GM18519 (cell line): ENCODE results near the gene RPS19.

Source experiments
- ATAC-seq: cut with Tn5 transposase; IDR thresholded peaks from one replicate; pipeline ENCODE4 v1.9.1; 2021; ENCODE audit warnings: mild to moderate bottlenecking, moderate library complexity; ENCODE audit not compliant: unreplicated experiment, low FRiP score

The RPS19 gene

DNA sequence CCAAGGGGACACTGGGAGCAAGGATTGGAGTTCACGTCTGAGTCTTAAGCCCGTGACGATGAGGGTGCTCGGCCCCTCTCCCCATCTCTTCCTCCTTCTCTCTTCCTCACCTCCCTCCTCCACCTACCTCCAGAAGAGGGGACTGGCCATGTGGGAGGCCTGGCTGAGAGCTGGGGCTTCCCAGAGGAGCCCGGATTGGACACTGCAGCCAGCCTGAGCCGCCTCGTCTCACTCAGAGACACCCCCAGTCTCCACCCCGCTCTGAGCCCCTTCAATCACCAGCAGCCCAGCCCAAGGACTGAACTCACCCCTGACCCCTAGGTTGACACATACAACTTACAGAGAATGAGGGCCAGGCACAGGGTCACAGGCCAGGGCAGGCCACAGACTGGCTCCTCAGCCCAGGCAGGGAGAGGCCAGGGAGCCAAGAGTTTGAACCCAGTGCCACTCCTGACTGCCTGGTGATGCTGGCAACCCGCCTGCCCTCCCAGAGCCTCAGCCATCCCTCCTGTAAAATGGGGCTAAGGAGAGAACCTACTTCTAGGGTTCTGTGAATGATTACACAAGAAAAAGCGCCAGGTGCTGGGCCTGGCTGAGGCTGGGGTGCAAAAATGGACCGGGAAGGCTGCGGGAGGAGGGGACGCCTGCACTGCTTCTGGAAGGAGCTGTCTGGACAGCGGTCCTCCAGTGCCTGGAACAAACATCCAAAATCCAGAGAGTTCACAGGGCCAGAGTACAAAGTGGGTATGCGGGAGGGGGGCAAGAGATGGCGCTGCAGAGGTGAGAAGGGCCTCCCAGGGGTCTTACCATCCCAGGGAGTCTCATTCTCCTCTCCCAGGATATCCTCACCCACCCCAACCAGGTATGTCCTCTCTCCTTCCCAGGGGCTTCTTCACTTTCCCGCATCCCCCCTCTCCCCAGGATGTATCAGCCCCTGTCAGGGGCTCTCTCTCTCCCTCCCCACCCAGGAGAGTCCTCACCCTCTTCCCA is 18.2 kb downstream of the RPS19 start:
- no peak for ATAC-seq

DNA sequence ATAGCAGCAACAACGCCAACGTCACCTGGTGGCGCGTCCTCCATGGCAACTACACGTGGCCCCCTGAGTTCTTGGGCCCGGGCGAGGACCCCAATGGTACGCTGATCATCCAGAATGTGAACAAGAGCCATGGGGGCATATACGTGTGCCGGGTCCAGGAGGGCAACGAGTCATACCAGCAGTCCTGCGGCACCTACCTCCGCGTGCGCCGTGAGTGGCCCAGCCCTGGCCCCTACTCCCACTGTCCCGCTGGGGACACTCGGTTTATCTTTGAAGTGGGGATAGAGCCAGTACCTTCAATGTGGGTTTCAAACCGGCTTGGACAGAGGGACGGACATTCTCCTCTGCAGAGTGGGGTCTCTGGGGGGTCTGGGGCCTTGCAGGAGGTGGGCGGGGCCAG is 19.0 kb downstream of the RPS19 start:
- ATAC-seq, result no peak

DNA sequence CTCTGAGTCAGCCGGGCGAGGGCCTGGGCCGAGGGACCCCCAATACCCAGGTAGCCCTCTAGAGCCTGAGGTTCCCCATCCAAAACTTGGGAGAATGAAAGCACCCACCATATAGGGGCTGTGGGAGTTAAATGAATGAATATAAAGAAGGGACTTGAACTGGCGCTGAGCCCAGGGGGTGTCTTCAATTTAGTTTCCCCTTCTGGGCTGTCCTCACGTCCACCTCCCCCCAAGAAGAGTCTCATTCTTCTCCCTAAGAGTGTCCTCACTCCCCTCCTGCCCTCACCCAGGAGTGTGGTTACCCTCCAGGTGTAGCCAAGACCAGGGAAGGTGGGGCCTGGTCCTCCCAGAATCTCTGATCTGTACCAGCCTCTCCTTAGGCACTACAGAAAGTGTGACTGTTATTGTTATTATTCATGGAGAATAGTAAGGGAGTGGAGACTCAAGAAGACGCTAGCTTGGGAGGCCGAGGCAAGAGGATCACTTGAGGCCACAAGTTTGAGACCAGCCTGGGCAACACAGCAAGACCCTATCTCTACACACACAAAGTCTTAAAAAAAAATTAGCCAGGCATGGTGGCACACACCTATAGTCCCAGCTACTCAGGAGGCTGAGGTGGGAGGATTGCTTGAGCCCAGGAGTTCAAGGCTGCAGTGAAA is 19.7 kb downstream of the RPS19 start:
- ATAC-seq, result no peak

DNA sequence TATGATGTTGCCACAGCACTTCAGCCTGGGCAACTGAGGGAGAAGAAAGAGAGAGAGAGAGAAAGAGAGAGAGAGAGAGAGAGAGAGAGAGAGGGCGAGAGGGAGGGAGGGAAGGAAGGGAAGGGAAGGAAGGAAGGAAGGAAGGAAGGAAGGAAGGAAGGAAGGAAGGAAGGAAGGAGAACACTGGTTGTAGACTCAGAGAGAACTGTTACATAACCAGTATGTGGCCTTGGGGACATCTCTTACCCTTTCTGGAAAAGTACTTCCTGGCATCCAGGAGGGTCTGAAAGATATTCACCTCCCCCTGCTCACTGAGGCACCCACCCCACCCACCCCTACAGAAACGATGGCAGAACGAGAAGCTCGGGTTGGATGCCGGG is 20.3 kb downstream of the RPS19 start:
- ATAC-seq, result no peak

DNA sequence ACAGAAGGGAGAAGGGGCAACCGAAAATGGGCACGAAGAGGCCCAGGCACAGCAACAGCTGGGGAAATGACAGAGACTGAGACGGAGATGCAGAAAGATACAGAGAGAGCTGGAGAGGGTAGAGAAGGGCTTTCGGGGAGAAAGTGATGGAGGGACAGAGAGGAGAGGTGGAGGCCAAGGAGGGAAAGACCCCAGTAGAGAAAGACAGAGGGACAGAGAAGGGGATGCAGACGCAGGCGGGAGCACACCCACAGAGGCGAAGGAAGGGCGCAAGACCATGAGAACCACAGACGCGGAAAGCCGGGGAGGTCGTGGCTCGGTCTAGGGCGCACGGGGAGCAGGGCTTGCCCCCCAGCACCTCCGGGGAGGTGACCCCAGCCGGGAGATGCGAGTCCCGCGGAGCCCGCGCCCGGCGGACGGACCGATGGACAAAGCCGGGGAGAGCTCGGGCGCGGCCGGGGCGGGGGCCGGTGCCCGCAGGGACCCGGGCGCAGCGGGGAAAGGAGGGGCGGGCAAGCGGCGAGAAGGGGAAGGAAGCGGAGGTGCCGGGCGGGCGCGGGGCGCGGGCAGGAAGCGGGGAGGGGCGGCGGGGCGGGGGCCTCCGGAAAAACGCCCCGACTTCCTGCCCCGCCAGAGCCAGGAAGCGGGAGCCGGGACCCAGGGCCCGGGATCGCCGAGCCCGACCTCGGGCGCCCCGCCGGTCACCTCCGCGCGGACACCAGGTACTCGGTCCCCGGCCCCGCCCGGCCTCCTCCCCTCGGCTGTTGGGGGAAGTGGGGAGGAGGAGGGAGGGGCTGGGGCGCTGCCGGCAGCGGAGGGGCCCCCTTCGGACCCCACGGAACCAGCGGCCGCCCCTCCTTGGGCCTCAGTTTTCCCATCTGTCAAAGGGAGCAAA is 22.8 kb downstream of the RPS19 start, which contains the start of gene ARHGEF1:
Gene ARHGEF1 (plus strand): TSS at position 617 of the 895 bp plus-strand sequence. CDS start 4,899 bp downstream, outside the sequence.
- ATAC-seq, result no peak

DNA sequence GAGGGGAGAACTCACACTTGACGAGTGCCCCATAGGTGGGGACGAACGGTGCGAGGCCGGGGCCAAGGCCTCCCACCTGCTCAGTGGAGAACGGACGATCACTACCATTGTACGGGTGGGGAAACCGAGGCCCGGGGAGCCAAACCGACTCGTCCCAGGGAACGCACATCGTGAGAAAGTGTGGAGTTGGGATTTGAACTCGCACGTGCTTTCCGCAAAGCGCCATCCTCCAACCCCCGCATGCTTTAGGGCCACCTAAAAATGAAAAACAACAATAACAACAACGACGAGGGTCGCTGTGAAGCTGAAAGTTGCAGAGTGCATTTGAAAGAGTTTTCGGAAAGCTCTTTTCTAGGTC is 23.4 kb downstream of the RPS19 start:
- ATAC-seq, result no peak

DNA sequence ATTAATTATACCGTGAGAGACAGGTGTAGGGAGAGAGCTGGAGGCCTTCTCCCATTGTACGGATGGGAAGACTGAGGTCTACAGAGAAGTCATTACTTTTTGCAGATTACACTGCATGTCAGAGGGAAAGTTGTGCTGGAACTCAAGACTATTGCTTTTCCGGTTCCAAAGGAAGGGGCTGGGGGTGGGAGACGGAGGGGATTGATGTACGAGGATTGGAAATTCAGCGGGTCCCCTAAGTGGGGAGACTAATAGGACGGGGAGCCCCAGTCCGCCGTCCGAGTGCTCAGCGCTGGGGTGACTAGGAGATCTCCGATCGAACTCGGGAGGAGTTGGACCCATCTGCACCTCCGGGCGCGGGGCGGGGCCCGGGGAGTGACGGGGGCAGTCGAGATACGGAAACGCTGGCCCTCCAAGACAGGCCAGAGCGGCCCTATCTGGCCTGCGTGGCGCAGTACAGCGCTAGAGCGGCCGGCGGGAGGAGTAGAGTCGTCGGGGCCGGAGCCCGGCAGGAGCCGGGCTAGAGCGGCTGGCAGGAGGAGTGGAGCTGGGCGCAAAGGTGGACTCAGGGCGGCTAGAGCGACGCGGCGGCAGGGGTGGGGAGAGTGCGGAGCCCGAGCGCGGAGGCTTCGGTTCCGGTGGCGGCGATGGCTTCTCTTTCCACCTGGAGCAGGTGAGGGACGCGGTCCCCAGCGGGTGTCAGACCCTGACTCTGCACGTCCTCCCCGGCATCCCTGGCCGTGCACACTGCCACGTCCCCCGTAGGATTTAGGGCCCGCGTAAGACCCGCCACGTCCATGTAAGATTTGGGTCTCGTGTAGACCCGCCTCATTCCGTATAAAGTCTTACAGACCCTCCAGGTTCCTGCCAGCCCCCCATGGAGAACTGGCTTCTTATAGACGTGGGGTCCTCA is 24.0 kb downstream of the RPS19 start:
- peak; percentile 41 for ATAC-seq

DNA sequence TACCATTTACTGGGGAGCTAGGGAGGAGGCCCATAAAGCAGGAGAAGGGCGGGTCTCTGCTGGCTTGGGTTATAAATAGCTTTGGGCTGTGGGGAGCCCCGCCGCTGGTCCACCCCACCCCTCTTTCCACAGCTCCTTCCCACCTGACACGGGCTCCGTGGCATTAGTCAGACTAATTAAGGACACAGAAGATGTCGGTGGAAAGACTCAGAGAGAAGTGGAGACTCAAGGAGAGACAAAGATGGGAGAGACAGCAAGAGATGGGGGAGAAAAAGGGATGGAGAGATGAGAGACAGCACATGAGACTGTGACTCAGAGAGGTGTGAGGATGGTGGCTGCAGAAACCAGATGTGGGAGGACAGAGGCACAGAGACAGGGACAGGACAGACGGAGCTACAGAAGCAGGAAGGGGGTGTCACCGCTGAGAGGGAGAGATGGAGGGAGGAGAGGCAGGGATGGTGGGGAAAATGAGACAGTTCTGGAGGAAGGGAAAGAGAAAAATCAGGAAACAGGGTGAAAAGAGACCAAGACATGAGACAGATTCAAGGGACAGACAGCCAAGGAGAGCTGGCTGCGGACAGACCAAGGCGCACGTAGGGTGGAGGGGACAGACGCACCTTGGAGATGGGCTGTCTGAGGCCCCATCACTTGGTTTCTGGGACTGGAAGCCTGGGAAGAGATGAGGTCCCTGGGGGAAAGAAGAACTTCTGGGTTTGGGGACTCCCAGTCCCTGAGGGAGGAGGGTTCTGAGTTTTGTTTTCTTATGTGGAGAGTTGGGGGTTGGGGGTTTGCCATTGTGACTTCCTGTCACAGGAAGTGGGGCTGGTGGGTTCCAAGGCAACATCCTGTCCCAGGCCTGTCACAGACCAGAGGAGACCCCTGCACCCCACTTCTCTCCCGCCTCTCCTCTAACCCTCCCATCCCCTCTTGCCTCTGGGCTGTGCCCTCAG is 27.0 kb downstream of the RPS19 start:
- ATAC-seq, result no peak

DNA sequence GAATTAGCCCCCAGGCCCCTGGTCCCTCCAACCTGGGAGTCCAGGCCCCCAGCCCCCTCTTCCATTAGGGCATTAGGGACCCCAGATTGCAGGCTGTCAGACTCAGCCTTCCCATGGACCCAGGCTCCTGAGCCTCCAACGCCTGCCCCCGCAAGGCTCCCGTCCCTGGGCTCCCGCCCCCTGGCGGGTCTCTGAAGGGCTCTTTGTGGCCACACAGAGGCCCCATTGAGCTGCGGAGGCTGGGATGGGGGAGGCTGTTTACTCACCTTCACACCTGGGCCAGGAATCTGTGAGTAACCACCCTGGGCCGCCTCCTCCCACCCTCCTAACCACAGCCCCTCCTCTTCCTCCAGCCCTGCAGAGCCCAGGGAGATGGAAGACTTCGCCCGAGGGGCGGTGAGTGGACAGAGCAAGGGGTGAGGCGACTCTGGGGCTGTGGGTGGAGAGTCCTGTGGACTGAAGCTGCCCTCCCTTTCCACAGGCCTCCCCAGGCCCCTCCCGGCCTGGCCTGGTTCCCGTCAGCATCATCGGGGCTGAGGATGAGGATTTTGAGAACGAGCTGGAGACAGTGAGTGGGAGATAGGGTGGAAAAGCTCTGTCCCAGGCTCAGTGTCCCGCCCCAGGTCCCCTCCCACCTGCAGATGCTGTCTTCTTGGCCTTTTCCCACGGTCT is 27.8 kb downstream of the RPS19 start:
- no peak for ATAC-seq

DNA sequence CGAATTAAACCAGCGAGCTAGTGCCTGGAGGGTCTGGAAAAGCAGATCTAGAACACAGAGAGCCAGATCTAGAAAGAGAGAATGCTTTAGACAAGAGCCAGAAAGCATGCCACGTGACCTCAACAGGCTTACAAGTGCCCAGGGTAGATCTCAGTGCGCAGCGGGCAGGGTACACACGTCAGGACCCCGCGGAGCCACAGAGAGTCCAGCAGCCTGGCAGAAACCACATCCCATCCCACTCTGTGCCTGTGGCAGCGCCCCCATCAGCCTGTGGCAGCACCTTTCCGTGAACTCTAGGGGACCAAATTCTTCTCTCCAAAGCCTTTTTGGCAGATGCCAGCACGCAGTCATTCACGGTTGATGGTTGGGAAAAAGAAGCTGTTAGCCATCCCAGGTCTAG is 28.9 kb downstream of the RPS19 start:
- no peak for ATAC-seq

DNA sequence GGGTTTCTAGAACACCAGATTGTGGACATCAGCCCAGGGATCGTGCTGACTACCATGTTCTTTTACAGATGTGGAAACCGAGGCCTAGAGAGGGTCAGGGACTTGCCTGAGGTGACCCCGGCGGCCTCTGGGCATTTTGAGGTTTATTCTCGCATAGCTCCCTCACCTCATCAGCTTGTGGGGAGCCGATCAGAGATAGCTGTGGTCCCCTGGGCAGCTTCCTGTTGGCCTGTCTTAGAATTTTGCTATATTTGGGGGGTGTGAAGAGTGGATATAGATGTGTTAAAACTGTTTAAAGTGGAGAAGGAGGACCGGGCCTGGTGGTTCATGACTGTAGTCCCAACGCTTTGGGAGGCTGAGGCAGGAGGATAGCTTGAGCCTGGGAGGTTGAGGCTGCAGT is 29.8 kb downstream of the RPS19 start:
- no peak for ATAC-seq

DNA sequence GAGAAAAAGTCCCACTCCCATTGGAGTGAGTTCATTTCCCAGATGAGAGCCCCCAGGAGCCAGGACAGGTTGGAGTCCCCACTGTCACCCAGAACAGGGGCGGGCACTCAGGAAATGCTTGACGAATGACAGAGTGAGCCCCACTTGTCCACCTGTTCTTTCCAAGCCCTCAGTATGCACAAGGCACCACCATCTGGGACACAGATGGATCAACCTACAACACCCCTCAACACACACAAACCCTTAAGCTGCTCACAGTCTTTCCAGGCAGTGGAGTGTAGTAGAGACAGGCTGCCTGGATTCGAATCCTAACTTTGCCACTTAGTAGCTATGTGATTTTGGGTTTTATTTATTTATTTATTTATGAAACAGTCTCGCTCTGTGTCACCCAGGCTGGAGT is 30.9 kb downstream of the RPS19 start:
- ATAC-seq, result no peak

DNA sequence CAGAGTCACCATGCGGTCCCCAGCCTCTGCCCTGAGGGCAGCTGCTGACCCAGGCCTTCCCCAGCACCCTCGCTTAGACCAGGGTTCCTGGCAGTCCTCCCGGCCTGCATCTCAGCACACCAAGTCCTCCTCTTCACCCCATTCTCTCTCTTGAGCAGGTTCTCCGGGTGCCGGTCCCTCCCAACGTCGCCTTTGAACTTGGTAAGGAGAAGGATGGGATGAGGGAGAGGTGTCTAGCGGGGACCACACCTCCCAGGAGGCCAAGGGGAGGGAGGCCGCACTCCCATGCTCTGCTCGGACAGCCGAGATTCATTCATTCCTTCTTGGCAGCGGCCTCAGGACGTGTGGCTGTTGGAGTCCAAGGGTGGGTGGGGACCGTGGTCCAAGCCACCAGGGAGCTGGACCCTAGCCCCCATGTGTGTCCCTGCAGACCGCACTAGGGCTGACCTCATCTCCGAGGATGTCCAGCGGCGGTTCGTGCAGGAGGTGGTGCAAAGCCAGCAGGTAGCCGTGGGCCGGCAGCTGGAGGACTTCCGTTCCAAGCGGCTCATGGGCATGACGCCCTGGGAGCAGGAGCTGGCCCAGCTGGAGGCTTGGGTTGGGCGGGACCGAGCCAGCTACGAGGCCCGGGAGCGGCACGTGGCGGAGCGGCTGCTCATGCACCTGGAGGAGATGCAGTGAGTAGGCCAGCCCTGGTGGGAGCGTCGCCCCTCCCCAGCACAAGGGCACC is 32.3 kb downstream of the RPS19 start:
- no peak for ATAC-seq

DNA sequence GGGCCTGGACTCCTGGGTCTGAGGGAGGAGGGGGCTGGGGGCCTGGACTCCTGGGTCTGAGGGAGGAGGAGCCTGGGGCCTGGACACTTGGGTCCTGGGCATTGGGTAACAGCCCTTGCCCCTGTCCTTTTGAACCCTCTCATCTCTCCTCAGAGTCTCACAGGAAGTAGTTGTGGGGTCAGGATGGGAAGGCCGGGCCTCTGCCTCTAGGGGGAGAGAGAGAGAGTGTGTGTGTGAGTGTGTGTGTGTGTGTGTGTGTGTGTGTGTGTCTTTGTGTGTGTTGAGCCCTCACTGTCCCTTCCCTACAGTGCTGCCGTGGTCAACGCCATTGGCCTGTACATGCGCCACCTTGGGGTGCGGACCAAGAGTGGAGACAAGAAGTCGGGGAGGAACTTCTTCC is 33.8 kb downstream of the RPS19 start:
- no peak for ATAC-seq

DNA sequence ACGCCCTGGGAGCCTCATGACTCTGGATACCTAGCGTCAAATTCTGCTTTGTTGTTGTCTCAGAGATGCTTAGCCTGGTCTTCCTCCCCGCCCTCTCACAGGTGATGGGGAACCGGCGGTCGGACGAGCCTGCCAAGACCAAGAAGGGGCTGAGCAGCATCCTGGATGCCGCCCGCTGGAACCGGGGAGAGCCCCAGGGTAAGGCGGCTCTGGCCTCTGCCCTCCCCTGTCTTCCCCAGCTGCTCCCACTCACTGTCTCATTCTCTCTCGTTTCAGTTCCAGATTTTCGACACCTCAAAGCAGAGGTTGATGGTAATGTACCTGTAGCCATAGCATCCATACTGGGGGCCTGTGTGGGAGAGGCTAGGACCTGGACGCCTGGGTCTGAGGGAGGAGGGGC is 34.3 kb downstream of the RPS19 start:
- no peak for ATAC-seq

DNA sequence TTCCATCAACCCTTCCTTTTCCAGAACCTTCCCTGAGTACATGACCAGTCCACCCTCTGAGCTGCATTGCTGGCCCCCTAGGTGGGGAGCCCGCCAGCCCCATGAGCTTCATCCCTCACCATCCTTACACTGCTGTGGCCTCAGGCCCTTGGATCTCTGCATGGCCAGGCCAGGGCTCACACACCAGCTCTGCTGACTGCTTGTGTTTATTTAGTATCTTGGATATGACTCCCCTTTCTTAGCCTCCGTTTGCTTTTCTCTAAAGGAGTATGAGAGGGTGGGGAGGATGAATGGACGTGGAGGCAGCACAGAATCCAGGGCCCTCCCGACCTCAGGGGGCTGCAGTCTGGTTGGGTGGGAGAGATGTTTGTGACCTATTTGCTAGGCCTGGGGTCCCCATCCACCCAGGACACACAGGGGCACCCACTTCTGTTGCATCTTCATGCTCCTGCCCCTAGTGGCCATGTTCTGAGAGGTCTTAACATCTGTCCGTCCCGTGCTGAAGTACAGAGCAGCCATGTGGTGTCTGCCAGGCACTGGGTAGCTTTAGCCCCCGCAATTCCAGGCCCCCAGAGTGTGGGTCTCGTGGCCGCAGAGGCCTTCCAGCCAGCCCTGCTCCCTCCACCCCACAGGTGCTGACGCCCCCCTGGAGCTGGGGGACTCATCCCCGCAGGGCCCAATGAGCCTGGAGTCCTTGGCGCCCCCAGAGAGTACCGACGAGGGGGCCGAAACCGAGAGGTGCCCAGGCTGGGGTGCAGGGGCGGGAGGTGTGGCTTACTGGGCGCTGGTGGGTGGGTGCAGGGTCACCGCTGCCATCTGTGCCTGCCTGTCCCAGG is 35.9 kb downstream of the RPS19 start:
- no peak for ATAC-seq

DNA sequence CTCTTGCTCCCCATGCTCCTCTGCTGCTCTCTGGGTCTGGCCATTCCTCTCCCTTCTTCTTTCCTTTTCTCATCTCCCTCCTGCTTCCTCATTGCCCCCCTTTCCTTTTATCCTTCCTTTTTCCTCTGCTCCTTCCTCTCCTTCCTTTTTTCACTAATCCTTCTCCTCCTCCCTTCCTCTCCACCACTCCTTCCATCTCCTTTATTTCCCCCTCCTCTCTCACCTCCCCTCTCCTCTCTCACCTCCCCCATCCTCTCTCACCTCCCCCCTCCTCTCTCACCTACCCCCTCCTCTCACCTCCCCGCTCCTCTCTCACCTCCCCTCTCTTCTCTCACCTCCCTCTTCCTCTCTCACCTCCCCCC is 36.5 kb downstream of the RPS19 start:
- no peak for ATAC-seq
